ENCODE results near the gene CBX3. TPM values are rescaled to one million over a fixed set of nuclear protein-coding genes. Genes with fewer than 3 reads are reported as not detected.
"Not testable (repeated sequence)": the region's sequence is repeated elsewhere in the genome, so short reads cannot be mapped to it uniquely, and the experiment has no call there.

Gene CBX3
- total and polyA plus RNA-seq, 2 donors: 233 to 266 TPM

DNA sequence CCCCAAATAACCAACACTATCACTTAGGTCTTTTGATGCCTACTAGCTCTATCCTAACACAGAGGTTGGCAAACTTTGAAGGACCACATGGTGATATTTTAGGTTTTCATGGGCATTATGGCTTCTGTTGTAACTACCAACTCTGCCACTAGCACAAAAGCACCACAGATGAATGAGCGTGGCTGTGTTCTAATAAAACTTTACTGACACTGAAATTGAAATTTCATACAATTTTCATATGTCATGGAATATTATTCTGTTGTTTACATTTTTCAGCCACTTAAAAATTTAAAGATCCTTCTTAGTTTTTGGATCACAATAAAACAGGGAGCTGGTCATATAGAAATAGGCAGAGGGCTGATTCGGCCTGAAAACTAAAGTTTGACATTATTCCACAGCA lies 26.4 kb downstream of the CBX3 start:
- no peak overlapping the region for H3K27ac ChIP-seq (ENCODE audit: low read depth in 1 of 2, low read length in 1 of 2)
- no peaks in the 10 kb centered on the region for H3K9me3 ChIP-seq (ENCODE audit: control insufficient read depth in 2 of 2, insufficient read depth in 1 of 2, low read length in 1 of 2)
- H3K36me3 ChIP-seq (ENCODE audit: control insufficient read depth in 2 of 2, insufficient read depth in 2 of 2, low read length in 1 of 2): no peaks in the 10 kb centered on the region
- no peak for DNase-seq (ENCODE audit: low read depth in 6 of 9, low spot score in 9 of 9)
- WGBS: 97% methylated on average over 2 of the region's 2 CpGs
- no peaks in the 10 kb centered on the region for H3K27me3 ChIP-seq (ENCODE audit: control insufficient read depth in 2 of 2, insufficient read depth in 1 of 2, low read length in 1 of 2)
- no peak overlapping the region for H3K4me3 ChIP-seq (ENCODE audit: low read length in 2 of 2)
- no peaks in the 10 kb centered on the region for H3K4me1 ChIP-seq (ENCODE audit: control insufficient read depth in 2 of 2, insufficient read depth in 2 of 2, low read length in 2 of 2)

GRCh38 chr7:26233902-26234511 lies 32.5 kb downstream of the CBX3 start:
- Histone ChIP-seq H3K36me3 (ENCODE audit: control insufficient read depth in 2 of 2, insufficient read depth in 2 of 2, low read length in 1 of 2) (no peaks in the 10 kb centered on the region), H3K4me1 (ENCODE audit: control insufficient read depth in 2 of 2, insufficient read depth in 2 of 2, low read length in 2 of 2) (no peaks in the 10 kb centered on the region)

DNA sequence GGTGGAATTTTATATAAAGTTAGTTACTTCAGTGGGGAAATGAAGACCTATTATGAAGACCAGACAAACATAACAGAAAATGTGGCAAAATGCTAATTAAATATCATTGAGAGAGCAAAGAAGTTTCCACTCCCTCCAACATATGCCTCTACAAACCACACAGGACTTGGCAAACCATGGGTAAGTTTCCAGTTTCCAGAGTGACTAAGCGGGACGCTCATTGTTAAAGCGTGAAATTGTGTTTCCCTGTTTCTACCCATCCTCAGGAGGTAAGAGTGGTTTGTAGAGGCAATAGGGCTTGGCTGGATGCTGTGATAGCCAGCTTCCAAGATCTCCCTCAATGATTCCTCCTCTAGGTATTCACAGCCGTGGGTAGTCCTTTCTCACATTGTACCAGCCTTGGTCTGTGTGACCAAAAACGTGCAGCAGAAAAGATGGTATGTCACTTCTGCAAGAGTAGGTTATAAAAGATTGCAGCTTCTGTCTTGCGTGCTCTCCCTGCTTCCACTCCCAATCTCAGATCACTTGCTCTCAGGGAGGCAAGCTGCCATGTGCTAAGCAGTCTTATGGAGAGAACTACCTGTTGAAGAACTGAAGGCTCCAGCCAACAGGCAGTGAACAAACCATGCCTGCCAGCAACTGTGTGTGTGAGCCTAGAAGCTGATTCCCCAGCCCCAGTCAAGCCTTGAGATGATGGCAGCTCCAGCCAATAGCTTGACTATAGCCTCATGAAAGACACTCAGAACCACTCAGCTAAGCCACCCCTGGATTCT lies 35.7 kb downstream of the CBX3 start:
- no peak overlapping the region for H3K4me3 ChIP-seq (ENCODE audit: low read length in 2 of 2)
- no peaks in the 10 kb centered on the region for H3K27me3 ChIP-seq (ENCODE audit: control insufficient read depth in 2 of 2, insufficient read depth in 1 of 2, low read length in 1 of 2)
- WGBS: 98% methylated on average over 6 of the region's 6 CpGs
- H3K27ac ChIP-seq (ENCODE audit: low read depth in 1 of 2, low read length in 1 of 2): no peak overlapping the region
- H3K9me3 ChIP-seq (ENCODE audit: control insufficient read depth in 2 of 2, insufficient read depth in 1 of 2, low read length in 1 of 2): no peaks in the 10 kb centered on the region
- H3K4me1 ChIP-seq (ENCODE audit: control insufficient read depth in 2 of 2, insufficient read depth in 2 of 2, low read length in 2 of 2): no peaks in the 10 kb centered on the region
- DNase-seq (ENCODE audit: low read depth in 6 of 9, low spot score in 9 of 9): no peak
- no peaks in the 10 kb centered on the region for H3K36me3 ChIP-seq (ENCODE audit: control insufficient read depth in 2 of 2, insufficient read depth in 2 of 2, low read length in 1 of 2)

More at GRCh38 chr7:26233902-26234511, 32.5 kb downstream of the CBX3 start:
- no peak for DNase-seq (ENCODE audit: low read depth in 6 of 9, low spot score in 9 of 9)
- Histone ChIP-seq H3K4me3 (ENCODE audit: low read length in 2 of 2) (no peak overlapping the region), H3K27me3 (ENCODE audit: control insufficient read depth in 2 of 2, insufficient read depth in 1 of 2, low read length in 1 of 2) (no peaks in the 10 kb centered on the region), H3K27ac (ENCODE audit: low read depth in 1 of 2, low read length in 1 of 2) (no peak overlapping the region), H3K9me3 (ENCODE audit: control insufficient read depth in 2 of 2, insufficient read depth in 1 of 2, low read length in 1 of 2) (no peaks in the 10 kb centered on the region)
- WGBS: 60% methylated on average over 5 of the region's 5 CpGs

GRCh38 chr7:26238032-26238431 lies 36.5 kb downstream of the CBX3 start:
- Histone ChIP-seq H3K27me3 (ENCODE audit: control insufficient read depth in 2 of 2, insufficient read depth in 1 of 2, low read length in 1 of 2) (no peaks in the 10 kb centered on the region), H3K27ac (ENCODE audit: low read depth in 1 of 2, low read length in 1 of 2) (no peak overlapping the region), H3K4me1 (ENCODE audit: control insufficient read depth in 2 of 2, insufficient read depth in 2 of 2, low read length in 2 of 2) (no peaks in the 10 kb centered on the region), H3K9me3 (ENCODE audit: control insufficient read depth in 2 of 2, insufficient read depth in 1 of 2, low read length in 1 of 2) (no peaks in the 10 kb centered on the region), H3K36me3 (ENCODE audit: control insufficient read depth in 2 of 2, insufficient read depth in 2 of 2, low read length in 1 of 2) (no peaks in the 10 kb centered on the region), H3K4me3 (ENCODE audit: low read length in 2 of 2) (no peak overlapping the region)
- WGBS: 78% methylated on average over 3 of the region's 3 CpGs
- DNase-seq (ENCODE audit: low read depth in 6 of 9, low spot score in 9 of 9): no peak

DNA sequence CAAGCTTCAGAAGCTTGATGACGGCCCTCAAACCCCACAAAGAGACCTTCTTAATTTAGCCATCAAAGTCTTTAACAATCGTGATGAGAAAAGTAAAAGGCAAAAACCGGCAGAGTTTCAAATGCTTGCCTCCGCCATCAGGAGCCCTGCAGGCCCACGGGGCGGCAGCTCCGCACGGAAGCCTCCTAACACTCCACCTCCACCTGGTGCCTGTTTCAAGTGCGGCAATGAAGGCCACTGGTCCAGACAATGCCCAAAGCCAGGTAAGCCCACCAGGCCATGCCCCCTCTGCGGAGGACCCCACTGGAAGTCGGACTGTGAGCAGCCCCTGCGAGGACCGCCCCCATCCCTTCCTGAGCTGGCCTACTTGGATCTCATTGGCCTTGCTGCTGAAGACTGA lies 43.6 kb downstream of the CBX3 start:
- Histone ChIP-seq H3K27me3 (ENCODE audit: control insufficient read depth in 2 of 2, insufficient read depth in 1 of 2, low read length in 1 of 2) (no peaks in the 10 kb centered on the region), H3K27ac (ENCODE audit: low read depth in 1 of 2, low read length in 1 of 2) (no peak overlapping the region), H3K4me3 (ENCODE audit: low read length in 2 of 2) (no peak overlapping the region), H3K36me3 (ENCODE audit: control insufficient read depth in 2 of 2, insufficient read depth in 2 of 2, low read length in 1 of 2) (no peaks in the 10 kb centered on the region), H3K4me1 (ENCODE audit: control insufficient read depth in 2 of 2, insufficient read depth in 2 of 2, low read length in 2 of 2) (no peaks in the 10 kb centered on the region), H3K9me3 (ENCODE audit: control insufficient read depth in 2 of 2, insufficient read depth in 1 of 2, low read length in 1 of 2) (no peaks in the 10 kb centered on the region)
- no peak for DNase-seq (ENCODE audit: low read depth in 6 of 9, low spot score in 9 of 9)
- WGBS: 97% methylated on average over 13 of the region's 13 CpGs

GRCh38 chr7:26250239-26250638 lies 48.7 kb downstream of the CBX3 start:
- Histone ChIP-seq H3K27me3 (ENCODE audit: control insufficient read depth in 2 of 2, insufficient read depth in 1 of 2, low read length in 1 of 2) (no peaks in the 10 kb centered on the region), H3K4me1 (ENCODE audit: control insufficient read depth in 2 of 2, insufficient read depth in 2 of 2, low read length in 2 of 2) (no peaks in the 10 kb centered on the region), H3K9me3 (ENCODE audit: control insufficient read depth in 2 of 2, insufficient read depth in 1 of 2, low read length in 1 of 2) (peaks cover 0 to 3% of the 10 kb centered on the region in 2 donors), H3K27ac (ENCODE audit: low read depth in 1 of 2, low read length in 1 of 2) (no peak overlapping the region), H3K4me3 (ENCODE audit: low read length in 2 of 2) (no peak overlapping the region), H3K36me3 (ENCODE audit: control insufficient read depth in 2 of 2, insufficient read depth in 2 of 2, low read length in 1 of 2) (no peaks in the 10 kb centered on the region)
- peak in 3 of 9 donors; percentile 0 to 15 (median 1) for DNase-seq (ENCODE audit: low read depth in 6 of 9, low spot score in 9 of 9)
- WGBS: 90% methylated on average over 12 of the region's 12 CpGs

- not testable (repeated sequence) for H3K9me3 ChIP-seq (ENCODE audit: control insufficient read depth in 2 of 2, insufficient read depth in 1 of 2, low read length in 1 of 2); H3K4me1 ChIP-seq (ENCODE audit: control insufficient read depth in 2 of 2, insufficient read depth in 2 of 2, low read length in 2 of 2); H3K27ac ChIP-seq (ENCODE audit: low read depth in 1 of 2, low read length in 1 of 2); H3K4me3 ChIP-seq (ENCODE audit: low read length in 2 of 2); DNase-seq (ENCODE audit: low read depth in 6 of 9, low spot score in 9 of 9); H3K27me3 ChIP-seq (ENCODE audit: control insufficient read depth in 2 of 2, insufficient read depth in 1 of 2, low read length in 1 of 2); H3K36me3 ChIP-seq (ENCODE audit: control insufficient read depth in 2 of 2, insufficient read depth in 2 of 2, low read length in 1 of 2)
- WGBS: 98% methylated on average over 24 of the region's 29 CpGs
Observed at GRCh38 chr7:26261866-26262265, 60.3 kb downstream of the CBX3 start.

Other genes with a start within 250 kb of the CBX3 start
- gene NFE2L3, start 49.5 kb upstream of the CBX3 start, total RNA-seq: 39.3 TPM
- gene NFE2L3, start 49.5 kb upstream of the CBX3 start, polyA plus RNA-seq: 12.0 TPM
- gene HNRNPA2B1, start 999 bp upstream of the CBX3 start, total RNA-seq: 212 TPM
- 767 TPM for gene HNRNPA2B1, start 999 bp upstream of the CBX3 start, polyA plus RNA-seq
- gene SNX10, start 90.1 kb downstream of the CBX3 start, total RNA-seq: 15.9 TPM
- gene SNX10, start 90.1 kb downstream of the CBX3 start, polyA plus RNA-seq: 15.9 TPM

Measured in thymus (tissue), 11 donors.